GM21717 (cell line): ENCODE results near the gene LCE2A.

ENCODE experiments used
- ATAC-seq: cut with Tn5 transposase; IDR thresholded peaks from one replicate; pipeline ENCODE4 v1.9.1; 2021; ENCODE audit warnings: mild to moderate bottlenecking, moderate library complexity; ENCODE audit not compliant: unreplicated experiment

LCE2A gene

DNA sequence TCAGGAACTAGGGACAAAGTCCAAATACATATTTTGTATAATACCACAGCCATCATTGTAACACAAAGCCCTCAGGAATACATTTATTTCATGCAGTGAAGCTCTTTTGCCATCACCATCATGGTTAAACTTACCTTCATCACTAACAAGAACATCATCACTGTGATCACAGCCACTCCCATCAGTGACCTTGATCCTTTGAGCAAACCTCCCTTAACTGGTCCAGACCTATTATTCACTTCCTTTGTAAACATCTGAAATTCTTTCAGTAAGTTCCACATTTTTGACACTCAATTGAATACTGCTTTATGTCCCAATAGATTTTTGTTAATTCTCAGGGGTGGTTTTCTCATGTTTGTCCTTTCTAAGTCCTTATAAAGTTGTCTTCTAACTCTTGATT is 43.5 kb downstream of the LCE2A start:
- ATAC-seq = no peak

DNA sequence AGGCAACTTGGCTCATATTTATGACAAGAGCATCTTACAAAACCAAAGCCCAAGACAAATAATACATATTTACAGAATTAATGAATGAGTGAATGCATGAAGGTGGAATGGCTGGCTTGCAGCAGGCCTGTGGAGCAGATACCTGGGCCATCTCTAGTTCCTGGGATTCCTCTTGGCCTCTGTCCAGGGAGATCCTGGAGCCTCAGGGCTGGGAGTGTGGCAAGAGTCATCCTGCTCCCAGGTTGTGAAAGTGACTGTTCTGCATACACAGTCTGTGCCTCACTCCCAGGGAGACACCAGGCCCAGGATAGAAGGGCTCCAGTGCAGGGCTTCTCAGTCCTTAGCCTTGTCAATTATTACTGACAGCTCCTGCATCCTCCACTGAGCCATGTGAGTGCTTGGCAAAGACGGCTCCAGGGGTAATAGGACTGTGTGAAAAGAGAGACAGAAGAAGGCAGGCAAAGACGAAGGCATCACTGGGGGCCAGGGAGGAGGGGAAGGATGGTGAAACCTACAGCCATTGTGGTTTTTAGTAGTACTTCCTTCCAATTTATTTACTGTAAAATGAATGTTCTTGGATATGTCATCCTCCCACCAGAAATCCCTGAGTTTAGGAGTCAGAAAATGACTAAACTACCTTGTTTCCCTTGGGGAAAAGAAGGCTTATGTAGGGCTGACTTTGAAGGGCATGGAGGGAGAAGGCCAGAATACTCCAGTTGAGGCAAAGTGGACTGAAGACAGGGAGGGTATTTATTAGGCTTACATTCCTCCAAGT is 45.4 kb downstream of the LCE2A start:
- ATAC-seq = no peak

DNA sequence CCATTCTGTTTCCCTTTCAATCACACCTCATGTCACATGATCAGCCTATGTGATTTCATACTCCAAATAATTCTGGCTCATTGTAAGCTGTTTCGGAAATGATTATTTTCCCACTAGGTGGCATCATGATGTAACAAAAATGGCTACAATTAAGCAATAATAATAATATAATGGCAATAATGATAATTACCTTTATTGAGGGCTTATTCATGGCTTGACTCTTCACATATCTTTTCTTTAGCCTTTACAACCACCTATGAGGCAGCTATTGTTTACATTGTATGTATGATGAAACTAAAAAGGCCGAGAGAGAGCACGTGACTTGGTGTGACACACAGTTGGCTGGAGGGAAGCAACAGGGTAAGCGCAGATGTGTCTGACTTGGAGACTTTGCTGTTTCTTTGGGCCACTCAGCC is 47.2 kb downstream of the LCE2A start:
- no peak for ATAC-seq

DNA sequence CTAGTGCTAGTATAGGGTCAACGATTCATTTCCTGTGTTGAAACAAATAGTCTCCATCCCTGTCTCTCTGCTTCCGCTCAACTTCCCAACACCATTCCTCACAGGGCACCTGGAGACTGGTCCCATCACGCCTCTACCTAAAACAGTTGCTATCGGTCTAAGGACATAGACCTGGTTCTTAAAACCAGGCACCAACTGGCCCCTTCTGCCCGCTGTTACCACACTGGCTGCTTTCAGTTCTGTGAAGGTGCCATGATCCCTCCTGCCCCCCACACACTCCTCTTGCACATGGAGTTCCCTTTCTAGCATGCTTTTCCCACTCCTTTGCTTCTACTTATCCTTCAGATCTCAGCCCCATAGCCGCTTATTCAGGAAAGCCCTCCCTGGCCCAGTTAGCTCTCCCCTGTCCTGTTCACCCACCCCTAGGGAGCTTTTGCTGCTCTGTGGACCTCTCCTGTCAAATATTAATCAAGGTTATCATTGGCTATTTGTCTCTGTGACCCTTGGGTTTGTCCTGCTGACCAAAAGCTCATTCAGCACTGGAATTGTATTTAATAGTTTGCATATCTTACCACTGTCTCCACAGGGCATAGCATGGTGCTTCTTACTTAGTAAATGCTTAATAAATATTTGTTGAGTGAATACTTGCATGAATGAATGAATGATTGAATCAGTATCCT is 47.8 kb downstream of the LCE2A start:
- ATAC-seq = no peak

DNA sequence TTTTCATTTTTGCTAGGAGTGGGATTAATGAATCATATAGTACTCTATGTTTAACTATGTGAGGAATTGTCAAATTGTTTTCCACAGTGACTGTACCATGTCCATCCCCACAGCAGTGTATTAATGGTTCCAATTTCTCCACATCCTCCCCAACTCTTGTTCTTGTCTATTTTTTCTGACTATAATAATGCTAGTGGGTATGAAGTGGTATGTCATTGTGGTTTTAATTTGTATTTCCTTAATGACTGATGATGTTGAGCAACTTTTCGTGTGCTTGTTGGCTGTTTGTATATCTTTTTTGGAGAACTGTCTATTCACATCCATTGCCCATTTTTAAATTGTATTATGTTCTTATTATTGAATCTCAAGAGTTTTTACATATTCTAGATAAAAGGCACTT is 49.7 kb downstream of the LCE2A start:
- no peak for ATAC-seq
